A673 (cell line): Measurements from ENCODE around the gene BCR. TPM values are rescaled to one million over a fixed set of nuclear protein-coding genes. Genes with fewer than 3 reads are reported as not detected.

ENCODE experiments used
- BruUV-seq: library from RNA; stranded (reverse); fragments of 400-500 nt; replicated peaks from 2 replicates; lab custom pipeline; 2021; lab: Mats Ljungman, UMichigan
- CTCF ChIA-PET: fragments of 300-600 bp; sonication (Branson Sonifier 250); formaldehyde crosslinking; loops from one replicate; lab custom pipeline; 2022; ENCODE audit warnings: antibody characterized with exemption; lab: Charles Lee
- POLR2A ChIA-PET: fragments of 300-600 bp; sonication (Branson Sonifier 250); formaldehyde crosslinking; loops from one replicate; lab custom pipeline; 2022; ENCODE audit warnings: antibody characterized with exemption; ENCODE audit not compliant: low non-redundant PET; lab: Charles Lee
- DNase-seq: peaks from one replicate; pipeline ENCODE4 v3.0.0-alpha.2; 2015; ENCODE audit warnings: low spot score
- H3K27ac ChIP-seq: fragments of 200-600 bp; sonication (generic); 2 replicates; pipeline ENCODE4 v1.5.1; 2016; ENCODE audit warnings: mixed run types, low read depth, mild to moderate bottlenecking, mixed read lengths, antibody characterized with exemption, low read length; ENCODE audit not compliant: poor library complexity, severe bottlenecking
- H3K27me3 ChIP-seq: fragments of 200-600 bp; sonication (generic); replicated peaks from 2 replicates; pipeline ENCODE4 v1.6.1; 2017; ENCODE audit warnings: mixed run types, low read depth, mild to moderate bottlenecking, mixed read lengths, antibody characterized with exemption, low read length; ENCODE audit not compliant: insufficient read depth, poor library complexity
- H3K36me3 ChIP-seq: fragments of 200-600 bp; sonication (generic); 2 replicates; pipeline ENCODE4 v1.6.1; 2016; ENCODE audit warnings: mixed run types, mild to moderate bottlenecking, mixed read lengths, antibody characterized with exemption, low read length; ENCODE audit not compliant: insufficient read depth, poor library complexity, severe bottlenecking
- H3K4me1 ChIP-seq: fragments of 200-600 bp; sonication (generic); 2 replicates; pipeline ENCODE4 v1.6.1; 2017; ENCODE audit warnings: mixed run types, mild to moderate bottlenecking, mixed read lengths, antibody characterized with exemption, low read length; ENCODE audit not compliant: insufficient read depth, poor library complexity, severe bottlenecking
- H3K4me3 ChIP-seq: fragments of 200-600 bp; sonication (generic); 2 replicates; pipeline ENCODE4 v1.5.1; 2016; ENCODE audit warnings: low read depth, mixed run types, mild to moderate bottlenecking, mixed read lengths, low read length; ENCODE audit not compliant: poor library complexity, severe bottlenecking
- H3K9me3 ChIP-seq: fragments of 200-600 bp; sonication (generic); 2 replicates; pipeline ENCODE4 v1.6.1; 2016; ENCODE audit warnings: mixed run types, low read depth, mild to moderate bottlenecking, mixed read lengths, antibody characterized with exemption, low read length; ENCODE audit not compliant: poor library complexity, severe bottlenecking
- CTCF ChIP-seq: fragments of 300-800, 200-600 bp; sonication (generic); conservative IDR thresholded peaks from 2 replicates; pipeline ENCODE4 v1.5.1; 2017; ENCODE audit warnings: low read depth, mild to moderate bottlenecking, antibody characterized with exemption, low read length, moderate library complexity, mixed read lengths
- EZH2 ChIP-seq: fragments of 200-600 bp; sonication (generic); IDR thresholded peaks from 2 replicates; pipeline ENCODE4 v1.6.1; 2017; ENCODE audit warnings: borderline replicate concordance, low read depth, mild to moderate bottlenecking, mixed read lengths, antibody characterized with exemption, low read length; ENCODE audit not compliant: poor library complexity, severe bottlenecking
- intact Hi-C: fragments of 100-400 bp; cut with micrococcal nuclease; formaldehyde crosslinking; loops from one replicate; pipeline ENCODE4 v1.10.0; 2022; ENCODE audit not compliant: unreplicated experiment
- total RNA-seq: library from RNA; stranded (reverse); gene quantifications from 2 replicates; pipeline ENCODE4 v1.2.3, GENCODE V29; 2021

The BCR gene
- total RNA-seq, 1 experiment from 2014 or later = 63.1 TPM

GRCh38 chr22:23302171-23303002 is 122.1 kb downstream of the BCR start:
- no peak overlapping the region for H3K27ac ChIP-seq
- ChIA-PET POLR2A (no interaction called here), CTCF (no interaction called here)
- no peaks in the 10 kb centered on the region for H3K9me3 ChIP-seq
- H3K4me3 ChIP-seq = no peak overlapping the region
- TF ChIP-seq EZH2 (no peak), CTCF (no peak)
- intact Hi-C loops = loop anchor here (10.0 kb wide), 1 partner anchor 62 kb away; no protein-coding TSS in a partner anchor
- H3K4me1 ChIP-seq = peaks cover 14% of the 10 kb centered on the region
- peaks cover 2% of the 10 kb centered on the region for H3K36me3 ChIP-seq
- DNase-seq = no peak
- H3K27me3 ChIP-seq = no peaks in the 10 kb centered on the region
- BruUV-seq = no TSS peak

DNA sequence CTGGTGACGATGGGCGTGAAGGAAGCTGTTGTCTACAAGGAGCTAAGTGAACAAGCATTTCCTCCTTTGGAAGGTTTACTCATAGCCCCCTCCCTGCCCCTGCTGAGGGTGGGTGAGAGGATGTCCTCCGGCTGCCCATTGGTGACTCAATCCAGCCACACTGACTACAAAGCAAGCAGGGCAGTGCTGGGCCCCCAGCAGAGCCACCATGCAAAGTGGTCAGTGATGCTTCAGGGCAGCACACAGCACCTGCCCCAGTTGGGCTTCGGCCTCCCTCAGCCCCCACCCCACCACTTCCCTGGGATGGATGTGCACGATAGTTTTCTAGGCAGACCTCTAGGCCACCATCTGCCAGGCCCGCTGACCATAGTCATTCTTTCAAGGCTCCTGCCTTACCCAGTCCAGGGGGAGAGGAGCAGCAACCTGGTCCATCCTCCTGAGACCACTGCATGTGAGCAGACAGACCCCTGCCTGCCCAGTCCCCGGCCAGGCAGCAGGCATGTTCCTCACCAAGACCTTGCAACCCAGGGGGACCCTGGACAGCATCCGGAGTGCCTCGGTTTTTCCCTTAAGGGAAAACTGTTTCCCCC is 125.1 kb downstream of the BCR start:
- no peaks in the 10 kb centered on the region for H3K9me3 ChIP-seq
- no peak overlapping the region for H3K4me3 ChIP-seq
- no TSS peak for BruUV-seq
- no peak for DNase-seq
- H3K36me3 ChIP-seq = peaks cover 2% of the 10 kb centered on the region
- no peak overlapping the region for H3K27ac ChIP-seq
- ChIA-PET CTCF (no interaction called here), POLR2A (no interaction called here)
- no peaks in the 10 kb centered on the region for H3K27me3 ChIP-seq
- H3K4me1 ChIP-seq = peaks cover 14% of the 10 kb centered on the region
- TF ChIP-seq EZH2 = no peak
- TF ChIP-seq CTCF = no peak
- intact Hi-C loops = loop anchor here (10.0 kb wide), 1 partner anchor 59 kb away; no protein-coding TSS in a partner anchor

DNA sequence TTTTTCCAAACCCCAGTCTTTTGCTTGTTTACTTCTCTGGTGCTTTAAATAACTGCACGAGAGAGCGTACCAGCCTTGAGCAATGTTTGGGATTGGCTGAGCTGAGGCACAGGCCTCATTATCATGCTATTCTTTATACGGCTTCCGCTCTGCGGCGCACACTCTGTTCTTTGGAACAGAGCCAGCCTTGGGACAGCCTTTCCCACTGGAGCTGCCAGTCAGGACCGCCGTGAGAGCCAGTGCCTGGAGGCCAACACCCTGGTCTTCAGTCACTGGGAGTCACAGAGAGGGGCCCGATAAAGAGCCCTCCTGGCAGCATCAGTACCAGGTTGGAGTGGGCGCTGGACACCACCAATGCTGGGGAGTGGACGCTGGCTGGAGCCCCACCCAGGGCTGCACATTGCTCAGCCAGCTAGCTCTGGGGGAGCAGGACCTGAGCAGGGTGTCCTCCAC is 125.6 kb downstream of the BCR start:
- TF ChIP-seq CTCF (no peak), EZH2 (no peak)
- BruUV-seq = no TSS peak
- Histone ChIP-seq H3K27ac (no peak overlapping the region), H3K9me3 (no peaks in the 10 kb centered on the region), H3K4me1 (peaks cover 14% of the 10 kb centered on the region), H3K27me3 (no peaks in the 10 kb centered on the region), H3K4me3 (no peak overlapping the region), H3K36me3 (peaks cover 2% of the 10 kb centered on the region)
- POLR2A ChIA-PET = no interaction called here
- intact Hi-C loops = loop anchor here (10.0 kb wide), 1 partner anchor 59 kb away; no protein-coding TSS in a partner anchor
- CTCF ChIA-PET = no interaction called here
- peak; percentile 91 for DNase-seq
